SK-N-SH treated with all-trans-retinoic acid at 6 μM for 48 hours (cell line): ENCODE data around the gene CBX5.
"Not testable (repeated sequence)": the region's sequence is repeated elsewhere in the genome, so short reads cannot be mapped to it uniquely, and the experiment has no call there.

Source experiments
- ATAC-seq: fragments of 200-7000 bp; cut with Tn5 transposase; 3 replicates; pipeline ENCODE4 v1.9.1; 2020; ENCODE audit warnings: mild to moderate bottlenecking, moderate library complexity
- BACH2 ChIP-seq: fragments of 250-450 bp; sonication (Bioruptor Pico); IDR thresholded peaks from 2 replicates; pipeline ENCODE4 v1.9.0; 2021; ENCODE audit warnings: mild to moderate bottlenecking, borderline replicate concordance
- CREB5 ChIP-seq: fragments of 250-450 bp; sonication (Bioruptor Pico); IDR thresholded peaks from 2 replicates; pipeline ENCODE4 v1.5.1; 2020; ENCODE audit warnings: low read depth, mild to moderate bottlenecking, moderate library complexity
- CSDC2 ChIP-seq: fragments of 250-450 bp; sonication (Bioruptor Pico); IDR thresholded peaks from 2 replicates; pipeline ENCODE4 v1.5.0; 2020; ENCODE audit warnings: mild to moderate bottlenecking, moderate library complexity
- CSRNP3 ChIP-seq: fragments of 250-450 bp; sonication (Bioruptor Pico); IDR thresholded peaks from 2 replicates; pipeline ENCODE4 v1.5.1; 2021; ENCODE audit warnings: mild to moderate bottlenecking, moderate library complexity
- ESRRG ChIP-seq: fragments of 250-450 bp; sonication (Bioruptor Pico); IDR thresholded peaks from 2 replicates; pipeline ENCODE4 v1.6.1; 2021; ENCODE audit warnings: mild to moderate bottlenecking
- GLIS3 ChIP-seq: fragments of 250-450 bp; sonication (Bioruptor Pico); IDR thresholded peaks from 2 replicates; pipeline ENCODE4 v1.5.0; 2020; ENCODE audit warnings: mild to moderate bottlenecking, moderate library complexity
- ISL1 ChIP-seq: fragments of 250-450 bp; sonication (Bioruptor Pico); IDR thresholded peaks from 2 replicates; pipeline ENCODE4 v2.1.2; 2022; ENCODE audit warnings: mild to moderate bottlenecking, moderate library complexity
- OSR1 ChIP-seq: fragments of 250-450 bp; sonication (Bioruptor Pico); IDR thresholded peaks from 2 replicates; pipeline ENCODE4 v1.8.0; 2022; ENCODE audit warnings: moderate library complexity, mild to moderate bottlenecking, inconsistent platforms
- PATZ1 ChIP-seq: fragments of 250-450 bp; sonication (Bioruptor Pico); IDR thresholded peaks from 2 replicates; pipeline ENCODE4 v1.8.0; 2020; ENCODE audit warnings: mild to moderate bottlenecking, moderate library complexity, borderline replicate concordance
- PPARA ChIP-seq: fragments of 250-450 bp; sonication (Bioruptor Pico); IDR thresholded peaks from 2 replicates; pipeline ENCODE4 v1.5.0; 2020; ENCODE audit warnings: mild to moderate bottlenecking, borderline replicate concordance
- RARB ChIP-seq: fragments of 250-450 bp; sonication (Bioruptor Pico); IDR thresholded peaks from 2 replicates; pipeline ENCODE4 v1.8.0; 2021; ENCODE audit warnings: mild to moderate bottlenecking, moderate library complexity
- SNAI2 ChIP-seq: fragments of 250-450 bp; sonication (Bioruptor Pico); IDR thresholded peaks from 2 replicates; pipeline ENCODE4 v1.5.0; 2020; ENCODE audit warnings: mild to moderate bottlenecking, moderate library complexity
- TCF4 ChIP-seq: fragments of 250-450 bp; sonication (Bioruptor Pico); IDR thresholded peaks from 2 replicates; pipeline ENCODE4 v1.8.0; 2021; ENCODE audit warnings: mild to moderate bottlenecking, moderate library complexity, borderline replicate concordance
- TOX ChIP-seq: fragments of 250-450 bp; sonication (Bioruptor Pico); IDR thresholded peaks from 2 replicates; pipeline ENCODE4 v1.8.0; 2021; ENCODE audit warnings: mild to moderate bottlenecking, moderate library complexity, borderline replicate concordance
- TSHZ2 ChIP-seq: fragments of 250-450 bp; sonication (Bioruptor Pico); IDR thresholded peaks from 2 replicates; pipeline ENCODE4 v1.5.0; 2020; ENCODE audit warnings: mild to moderate bottlenecking, moderate library complexity
- ZC3H10 ChIP-seq: fragments of 250-450 bp; sonication (Bioruptor Pico); IDR thresholded peaks from 2 replicates; pipeline ENCODE4 v1.5.1; 2021; ENCODE audit warnings: mild to moderate bottlenecking, moderate library complexity
- ZFP3 ChIP-seq: fragments of 250-450 bp; sonication (Bioruptor Pico); IDR thresholded peaks from 2 replicates; pipeline ENCODE4 v1.5.0; 2020; ENCODE audit warnings: mild to moderate bottlenecking, moderate library complexity
- ZFP30 ChIP-seq: fragments of 450-650 bp; formaldehyde crosslinking; IDR thresholded peaks from 2 replicates; pipeline ENCODE4 v1.5.0; 2022; ENCODE audit warnings: mild to moderate bottlenecking, moderate library complexity
- ZNF565 ChIP-seq: fragments of 450-650 bp; formaldehyde crosslinking; conservative IDR thresholded peaks from 2 replicates; pipeline ENCODE4 v1.5.0; 2020; ENCODE audit warnings: low read depth, mild to moderate bottlenecking, moderate library complexity
- ZNF70 ChIP-seq: fragments of 450-650 bp; formaldehyde crosslinking; IDR thresholded peaks from 2 replicates; pipeline ENCODE4 v1.5.0; 2020; ENCODE audit warnings: mild to moderate bottlenecking, moderate library complexity
- ZNF8 ChIP-seq: fragments of 450-650 bp; formaldehyde crosslinking; IDR thresholded peaks from 2 replicates; pipeline ENCODE4 v1.5.0; 2020; ENCODE audit warnings: mild to moderate bottlenecking, moderate library complexity

The CBX5 gene

GRCh38 chr12:54189198-54189539, 90.8 kb downstream of the CBX5 start:
- TF ChIP-seq ZFP30 (CRISPR knock-in tag) (no peak), ESRRG (no peak), OSR1 (CRISPR knock-in tag) (no peak), GLIS3 (no peak), CSRNP3 (CRISPR knock-in tag) (no peak), RARB (CRISPR knock-in tag) (no peak), ZNF8 (CRISPR knock-in tag) (no peak), ISL1 (CRISPR knock-in tag) (no peak), ZC3H10 (CRISPR knock-in tag) (no peak), TCF4 (no peak), ZNF70 (no peak), ZFP3 (CRISPR knock-in tag) (no peak), TSHZ2 (CRISPR knock-in tag) (no peak)
- TF ChIP-seq, all 23 proteins: peak for 0
- ATAC-seq, result no peak

- ATAC-seq, result no peak
- no peak for TF ChIP-seq ISL1 (CRISPR knock-in tag)
- TF ChIP-seq ZNF70, result no peak
- no peak for TF ChIP-seq ZC3H10 (CRISPR knock-in tag)
- no peak for TF ChIP-seq CSDC2 (CRISPR knock-in tag)
These were observed 92.8 kb downstream of the CBX5 start for GRCh38 chr12:54187075-54187474.

GRCh38 chr12:54185919-54186318, 94.0 kb downstream of the CBX5 start:
- TF ChIP-seq PATZ1 (CRISPR knock-in tag) (no peak), CSRNP3 (CRISPR knock-in tag) (no peak), TCF4 (no peak), CSDC2 (CRISPR knock-in tag) (no peak), CREB5 (CRISPR knock-in tag) (no peak), ISL1 (CRISPR knock-in tag) (no peak), PPARA (no peak), TOX (CRISPR knock-in tag) (no peak), ZFP3 (CRISPR knock-in tag) (no peak), GLIS3 (no peak), SNAI2 (no peak), TSHZ2 (CRISPR knock-in tag) (no peak), ZNF565 (CRISPR knock-in tag) (no peak), ZC3H10 (CRISPR knock-in tag) (no peak), BACH2 (CRISPR knock-in tag) (no peak), RARB (CRISPR knock-in tag) (no peak)
- no peak for ATAC-seq

- not testable (repeated sequence) for ATAC-seq
These were observed 94.6 kb downstream of the CBX5 start for GRCh38 chr12:54185297-54185696.
